Measurements from ENCODE around the gene ANKRD9. TPM values are rescaled to one million over a fixed set of nuclear protein-coding genes. Genes with fewer than 3 reads are reported as not detected.

Gene ANKRD9
- total and polyA plus RNA-seq, 2 of the 13 experiments (the other 11 are each of a cell fraction or from before 2014, with no cell fraction given) = 10.0 to 15.0 TPM

DNA sequence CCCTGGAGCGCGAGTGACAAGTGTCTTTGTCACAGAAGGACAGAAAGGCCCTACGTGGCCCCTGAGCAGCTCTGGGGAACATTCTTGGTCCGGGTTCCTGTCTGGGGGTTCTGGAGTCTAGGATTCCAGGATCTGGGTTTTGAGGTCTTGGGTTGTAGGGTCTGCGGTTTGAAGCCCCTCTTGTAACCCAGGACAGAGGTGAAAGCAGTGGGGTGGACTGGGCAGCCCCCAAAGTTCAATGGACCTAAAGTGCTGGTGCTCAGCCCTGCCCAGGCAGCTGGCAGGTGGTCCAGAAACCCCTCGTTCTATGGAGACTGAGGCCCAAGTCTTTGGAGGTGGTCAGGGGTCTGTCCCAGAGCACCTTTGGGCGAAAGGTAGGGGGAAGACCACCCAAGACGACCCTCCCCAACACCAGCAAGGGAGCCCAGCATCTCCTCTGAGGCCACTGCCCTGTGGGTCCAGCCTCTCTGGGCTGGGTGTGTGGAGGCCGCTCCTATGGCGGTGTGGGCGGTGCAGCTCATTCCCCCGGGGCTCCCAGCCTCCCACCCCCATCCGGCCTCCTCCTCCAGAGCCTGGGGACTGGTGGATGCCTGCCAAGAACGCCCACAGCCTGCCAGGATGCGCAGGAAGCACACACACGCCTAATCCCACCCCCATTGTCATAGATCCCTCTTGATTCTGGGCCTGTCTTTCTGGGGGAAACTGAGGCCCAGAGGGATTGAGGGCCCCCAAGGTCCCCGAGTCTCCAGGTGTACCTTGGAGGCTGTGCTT lies 30.2 kb upstream of the ANKRD9 start (continued):
- TF ChIP-seq, protein P1, sequence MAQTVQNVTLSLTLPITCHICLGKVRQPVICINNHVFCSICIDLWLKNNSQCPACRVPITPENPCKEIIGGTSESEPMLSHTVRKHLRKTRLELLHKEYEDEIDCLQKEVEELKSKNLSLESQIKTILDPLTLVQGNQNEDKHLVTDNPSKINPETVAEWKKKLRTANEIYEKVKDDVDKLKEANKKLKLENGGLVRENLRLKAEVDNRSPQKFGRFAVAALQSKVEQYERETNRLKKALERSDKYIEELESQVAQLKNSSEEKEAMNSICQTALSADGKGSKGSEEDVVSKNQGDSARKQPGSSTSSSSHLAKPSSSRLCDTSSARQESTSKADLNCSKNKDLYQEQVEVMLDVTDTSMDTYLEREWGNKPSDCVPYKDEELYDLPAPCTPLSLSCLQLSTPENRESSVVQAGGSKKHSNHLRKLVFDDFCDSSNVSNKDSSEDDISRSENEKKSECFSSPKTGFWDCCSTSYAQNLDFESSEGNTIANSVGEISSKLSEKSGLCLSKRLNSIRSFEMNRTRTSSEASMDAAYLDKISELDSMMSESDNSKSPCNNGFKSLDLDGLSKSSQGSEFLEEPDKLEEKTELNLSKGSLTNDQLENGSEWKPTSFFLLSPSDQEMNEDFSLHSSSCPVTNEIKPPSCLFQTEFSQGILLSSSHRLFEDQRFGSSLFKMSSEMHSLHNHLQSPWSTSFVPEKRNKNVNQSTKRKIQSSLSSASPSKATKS (CRISPR knock-in tag; IDR thresholded peaks at IDR 0.05) = no peak
- TF ChIP-seq CHCHD3 (CRISPR knock-in tag; IDR thresholded peaks at IDR 0.05) = no peak
- no peak; the same call in 1 of the 2 replicates for TF ChIP-seq HES4 (CRISPR knock-in tag; IDR thresholded peaks at IDR 0.05; ENCODE audit: borderline replicate concordance)
- no peak for TF ChIP-seq TEAD2 (CRISPR knock-in tag; IDR thresholded peaks at IDR 0.05)
- TF ChIP-seq, protein P2, sequence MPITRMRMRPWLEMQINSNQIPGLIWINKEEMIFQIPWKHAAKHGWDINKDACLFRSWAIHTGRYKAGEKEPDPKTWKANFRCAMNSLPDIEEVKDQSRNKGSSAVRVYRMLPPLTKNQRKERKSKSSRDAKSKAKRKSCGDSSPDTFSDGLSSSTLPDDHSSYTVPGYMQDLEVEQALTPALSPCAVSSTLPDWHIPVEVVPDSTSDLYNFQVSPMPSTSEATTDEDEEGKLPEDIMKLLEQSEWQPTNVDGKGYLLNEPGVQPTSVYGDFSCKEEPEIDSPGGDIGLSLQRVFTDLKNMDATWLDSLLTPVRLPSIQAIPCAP (CRISPR knock-in tag; IDR thresholded peaks at IDR 0.05; ENCODE audit: low read depth) = no peak
- no peak for TF ChIP-seq HNRNPLL (IDR thresholded peaks at IDR 0.05; ENCODE audit: low read depth, low read length, poor library complexity, severe bottlenecking)
- TF ChIP-seq POLR2AphosphoS5 (IDR thresholded peaks at IDR 0.05; ENCODE audit: low read depth, low read length) = peak; percentile 61
- TF ChIP-seq, protein P3, sequence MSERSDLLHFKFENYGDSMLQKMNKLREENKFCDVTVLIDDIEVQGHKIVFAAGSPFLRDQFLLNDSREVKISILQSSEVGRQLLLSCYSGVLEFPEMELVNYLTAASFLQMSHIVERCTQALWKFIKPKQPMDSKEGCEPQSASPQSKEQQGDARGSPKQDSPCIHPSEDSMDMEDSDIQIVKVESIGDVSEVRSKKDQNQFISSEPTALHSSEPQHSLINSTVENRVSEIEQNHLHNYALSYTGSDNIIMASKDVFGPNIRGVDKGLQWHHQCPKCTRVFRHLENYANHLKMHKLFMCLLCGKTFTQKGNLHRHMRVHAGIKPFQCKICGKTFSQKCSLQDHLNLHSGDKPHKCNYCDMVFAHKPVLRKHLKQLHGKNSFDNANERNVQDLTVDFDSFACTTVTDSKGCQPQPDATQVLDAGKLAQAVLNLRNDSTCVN (CRISPR knock-in tag; IDR thresholded peaks at IDR 0.05; ENCODE audit: borderline replicate concordance) = 0 out of 2 replicates have a peak, but pooled peaks have one; percentile 8
- TF ChIP-seq ZBTB7A (CRISPR knock-in tag; IDR thresholded peaks at IDR 0.05) = peak; percentile 57; the same call in 1 of the 2 replicates
- 0 out of 2 replicates have a peak, but pooled peaks have one; percentile 14 for TF ChIP-seq SALL1 (CRISPR knock-in tag; IDR thresholded peaks at IDR 0.05)
- no peak for TF ChIP-seq TP53 (CRISPR knock-in tag; conservative IDR thresholded peaks at IDR 0.05)
- no peak for TF ChIP-seq RXRA (CRISPR knock-in tag; IDR thresholded peaks at IDR 0.05)
- TF ChIP-seq, protein P4, sequence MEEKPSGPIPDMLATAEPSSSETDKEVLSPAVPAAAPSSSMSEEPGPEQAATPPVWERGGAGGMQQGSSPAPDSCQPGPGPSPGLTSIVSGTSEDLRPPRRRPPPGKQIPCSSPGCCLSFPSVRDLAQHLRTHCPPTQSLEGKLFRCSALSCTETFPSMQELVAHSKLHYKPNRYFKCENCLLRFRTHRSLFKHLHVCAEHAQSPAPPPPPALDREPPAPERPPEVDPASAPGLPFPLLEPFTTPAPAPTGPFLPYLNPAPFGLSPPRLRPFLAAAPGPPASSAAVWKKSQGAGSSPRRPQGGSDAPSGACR (CRISPR knock-in tag; IDR thresholded peaks at IDR 0.05) = no peak; the same call in 1 of the 2 replicates
- no peak for TF ChIP-seq PAWR (CRISPR knock-in tag; IDR thresholded peaks at IDR 0.05; ENCODE audit: borderline replicate concordance)
- TF ChIP-seq, protein P5, sequence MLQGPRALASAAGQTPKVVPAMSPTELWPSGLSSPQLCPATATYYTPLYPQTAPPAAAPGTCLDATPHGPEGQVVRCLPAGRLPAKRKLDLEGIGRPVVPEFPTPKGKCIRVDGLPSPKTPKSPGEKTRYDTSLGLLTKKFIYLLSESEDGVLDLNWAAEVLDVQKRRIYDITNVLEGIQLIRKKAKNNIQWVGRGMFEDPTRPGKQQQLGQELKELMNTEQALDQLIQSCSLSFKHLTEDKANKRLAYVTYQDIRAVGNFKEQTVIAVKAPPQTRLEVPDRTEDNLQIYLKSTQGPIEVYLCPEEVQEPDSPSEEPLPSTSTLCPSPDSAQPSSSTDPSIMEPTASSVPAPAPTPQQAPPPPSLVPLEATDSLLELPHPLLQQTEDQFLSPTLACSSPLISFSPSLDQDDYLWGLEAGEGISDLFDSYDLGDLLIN (CRISPR knock-in tag; IDR thresholded peaks at IDR 0.05; ENCODE audit: borderline replicate concordance) = no peak
- TF ChIP-seq, protein P6, sequence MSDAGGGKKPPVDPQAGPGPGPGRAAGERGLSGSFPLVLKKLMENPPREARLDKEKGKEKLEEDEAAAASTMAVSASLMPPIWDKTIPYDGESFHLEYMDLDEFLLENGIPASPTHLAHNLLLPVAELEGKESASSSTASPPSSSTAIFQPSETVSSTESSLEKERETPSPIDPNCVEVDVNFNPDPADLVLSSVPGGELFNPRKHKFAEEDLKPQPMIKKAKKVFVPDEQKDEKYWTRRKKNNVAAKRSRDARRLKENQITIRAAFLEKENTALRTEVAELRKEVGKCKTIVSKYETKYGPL (CRISPR knock-in tag; IDR thresholded peaks at IDR 0.05) = no peak
- TF ChIP-seq ZNF709 (CRISPR knock-in tag; IDR thresholded peaks at IDR 0.05) = no peak
- TF ChIP-seq FIP1L1 (IDR thresholded peaks at IDR 0.05; ENCODE audit: borderline replicate concordance, insufficient read depth, low read depth, low read length) = no peak
- TF ChIP-seq, protein P7, sequence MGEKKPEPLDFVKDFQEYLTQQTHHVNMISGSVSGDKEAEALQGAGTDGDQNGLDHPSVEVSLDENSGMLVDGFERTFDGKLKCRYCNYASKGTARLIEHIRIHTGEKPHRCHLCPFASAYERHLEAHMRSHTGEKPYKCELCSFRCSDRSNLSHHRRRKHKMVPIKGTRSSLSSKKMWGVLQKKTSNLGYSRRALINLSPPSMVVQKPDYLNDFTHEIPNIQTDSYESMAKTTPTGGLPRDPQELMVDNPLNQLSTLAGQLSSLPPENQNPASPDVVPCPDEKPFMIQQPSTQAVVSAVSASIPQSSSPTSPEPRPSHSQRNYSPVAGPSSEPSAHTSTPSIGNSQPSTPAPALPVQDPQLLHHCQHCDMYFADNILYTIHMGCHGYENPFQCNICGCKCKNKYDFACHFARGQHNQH (CRISPR knock-in tag; IDR thresholded peaks at IDR 0.05) = no peak
- TF ChIP-seq CEBPG (CRISPR knock-in tag; IDR thresholded peaks at IDR 0.05) = no peak
